MM.1S (cell line): Measurements from ENCODE around the gene VDAC1.

Experiments used
- EZH2 ChIP-seq: fragments of 300-600 bp; sonication (generic); optimal IDR thresholded peaks from 2 replicates; pipeline ENCODE3; 2017; ENCODE audit warnings: low read depth, mild to moderate bottlenecking, antibody characterized with exemption, low read length, mixed read lengths
- EZH2phosphoT487 ChIP-seq: fragments of 300-600 bp; sonication (generic); IDR thresholded peaks from 2 replicates; pipeline ENCODE4 v1.6.1; 2018; ENCODE audit warnings: antibody characterized with exemption, low read length
- TF ChIP-seq, protein P1 (sequence below): fragments of 300-600 bp; sonication (generic); IDR thresholded peaks from 2 replicates; pipeline ENCODE4 v1.5.1; 2016; ENCODE audit warnings: antibody characterized with exemption, low read length, mixed read lengths

DNA sequence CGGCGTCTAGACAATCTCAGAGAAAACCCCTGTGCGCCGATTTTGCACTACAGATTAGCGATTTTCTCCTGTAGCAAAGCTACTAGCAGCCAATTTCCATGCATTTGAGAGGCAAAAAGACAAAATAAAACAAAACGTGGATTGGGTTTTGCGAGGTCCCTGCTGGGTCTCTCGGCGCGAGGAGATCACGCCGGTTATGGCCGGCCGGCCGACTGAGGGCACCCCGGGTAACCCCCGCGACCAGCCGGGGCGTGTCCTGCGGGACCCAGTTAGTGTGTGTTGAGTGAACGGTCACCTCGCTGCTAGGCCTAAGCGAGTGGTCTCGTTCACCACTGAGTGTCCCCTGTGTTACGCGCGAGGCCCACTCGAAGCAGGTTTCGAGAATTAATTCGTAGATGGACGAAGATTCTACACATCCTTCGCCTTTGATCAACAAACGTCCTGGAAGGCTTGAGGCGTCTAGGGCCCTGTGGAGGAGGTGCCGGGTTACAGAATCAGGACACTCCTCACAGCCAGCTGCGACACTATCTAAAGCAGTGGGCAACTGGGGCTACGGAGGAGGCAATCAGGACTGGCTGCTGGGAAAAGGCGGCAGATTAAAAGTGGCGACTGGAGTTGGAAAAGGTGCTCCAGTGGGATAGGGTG lies 764 bp upstream of the VDAC1 start:
- TF ChIP-seq, protein P1, sequence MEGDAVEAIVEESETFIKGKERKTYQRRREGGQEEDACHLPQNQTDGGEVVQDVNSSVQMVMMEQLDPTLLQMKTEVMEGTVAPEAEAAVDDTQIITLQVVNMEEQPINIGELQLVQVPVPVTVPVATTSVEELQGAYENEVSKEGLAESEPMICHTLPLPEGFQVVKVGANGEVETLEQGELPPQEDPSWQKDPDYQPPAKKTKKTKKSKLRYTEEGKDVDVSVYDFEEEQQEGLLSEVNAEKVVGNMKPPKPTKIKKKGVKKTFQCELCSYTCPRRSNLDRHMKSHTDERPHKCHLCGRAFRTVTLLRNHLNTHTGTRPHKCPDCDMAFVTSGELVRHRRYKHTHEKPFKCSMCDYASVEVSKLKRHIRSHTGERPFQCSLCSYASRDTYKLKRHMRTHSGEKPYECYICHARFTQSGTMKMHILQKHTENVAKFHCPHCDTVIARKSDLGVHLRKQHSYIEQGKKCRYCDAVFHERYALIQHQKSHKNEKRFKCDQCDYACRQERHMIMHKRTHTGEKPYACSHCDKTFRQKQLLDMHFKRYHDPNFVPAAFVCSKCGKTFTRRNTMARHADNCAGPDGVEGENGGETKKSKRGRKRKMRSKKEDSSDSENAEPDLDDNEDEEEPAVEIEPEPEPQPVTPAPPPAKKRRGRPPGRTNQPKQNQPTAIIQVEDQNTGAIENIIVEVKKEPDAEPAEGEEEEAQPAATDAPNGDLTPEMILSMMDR, result no peak
- TF ChIP-seq EZH2, result no peak
- TF ChIP-seq EZH2phosphoT487, result no peak
